C4-2B (cell line): ENCODE data around the gene POLN.

Experiments
- H3K27ac ChIP-seq: fragments of 450-650 bp; 2 replicates; pipeline ENCODE4 v1.5.1; 2017
- CTCF ChIP-seq: fragments of 450-650 bp; conservative IDR thresholded peaks from 2 replicates; pipeline ENCODE4 v1.5.1; 2017; ENCODE audit warnings: mild to moderate bottlenecking
- ZFX ChIP-seq: fragments of 450-650 bp; IDR thresholded peaks from 2 replicates; pipeline ENCODE4 v1.6.1; 2017

The POLN gene

GRCh38 chr4:2273657-2274319 is 31.9 kb upstream of the POLN start:
- TF ChIP-seq CTCF (no peak), ZFX (no peak)
- no peak overlapping the region for H3K27ac ChIP-seq

GRCh38 chr4:2273221-2273620 is 31.3 kb upstream of the POLN start:
- no peak for TF ChIP-seq ZFX
- no peak for TF ChIP-seq CTCF
- H3K27ac ChIP-seq, result no peak overlapping the region

GRCh38 chr4:2272828-2273120 is 30.9 kb upstream of the POLN start:
- no peak overlapping the region for H3K27ac ChIP-seq
- TF ChIP-seq ZFX (no peak), CTCF (no peak)

- TF ChIP-seq CTCF, result no peak
- TF ChIP-seq ZFX, result no peak
- H3K27ac ChIP-seq, result no peak overlapping the region
Observed at GRCh38 chr4:2272026-2272827, 30.3 kb upstream of the POLN start.

GRCh38 chr4:2271279-2272025 is 29.5 kb upstream of the POLN start:
- TF ChIP-seq CTCF (no peak), ZFX (no peak)
- no peak overlapping the region for H3K27ac ChIP-seq

- TF ChIP-seq ZFX, result no peak
- TF ChIP-seq CTCF, result no peak
- no peak overlapping the region for H3K27ac ChIP-seq
Observed at GRCh38 chr4:2270341-2271165, 28.6 kb upstream of the POLN start.
